ENCODE results near the gene ERI3.

ERI3 gene

DNA sequence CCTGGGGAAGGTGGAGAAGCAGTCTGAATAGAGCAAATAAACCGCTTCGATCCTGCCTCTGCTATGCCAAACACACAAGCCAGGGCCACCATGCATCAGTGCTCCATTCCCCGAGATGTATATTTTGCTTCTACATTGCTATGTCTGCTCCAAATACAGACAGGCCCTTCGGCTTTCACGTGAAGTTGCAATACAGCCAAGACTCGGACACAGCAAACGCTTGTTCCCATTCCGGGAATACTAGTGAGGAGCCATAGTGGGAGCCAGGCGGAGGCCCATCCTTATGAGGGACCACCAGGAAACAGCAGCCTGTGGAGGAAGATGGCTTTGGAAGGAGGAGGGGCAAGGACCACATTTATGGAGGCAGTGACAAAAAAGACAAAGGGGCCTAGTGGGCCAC lies 22.6 kb downstream of the ERI3 start:
- TF ChIP-seq EGR1 (IDR thresholded peaks at IDR 0.05) = no peak

- TF ChIP-seq CREB1 (IDR thresholded peaks at IDR 0.05; ENCODE audit: low read depth) (no peak), TEAD4 (IDR thresholded peaks at IDR 0.05) (no peak), YY1 (IDR thresholded peaks at IDR 0.05; ENCODE audit: low read depth) (no peak), TCF12 (IDR thresholded peaks at IDR 0.05; ENCODE audit: low read depth) (no peak), EP300 (IDR thresholded peaks at IDR 0.05; ENCODE audit: borderline replicate concordance) (no peak), ZBTB7A (IDR thresholded peaks at IDR 0.05; ENCODE audit: low read depth) (no peak), FOXM1 (IDR thresholded peaks at IDR 0.05; ENCODE audit: borderline replicate concordance, low read depth) (no peak)
- TF ChIP-seq, protein P1, sequence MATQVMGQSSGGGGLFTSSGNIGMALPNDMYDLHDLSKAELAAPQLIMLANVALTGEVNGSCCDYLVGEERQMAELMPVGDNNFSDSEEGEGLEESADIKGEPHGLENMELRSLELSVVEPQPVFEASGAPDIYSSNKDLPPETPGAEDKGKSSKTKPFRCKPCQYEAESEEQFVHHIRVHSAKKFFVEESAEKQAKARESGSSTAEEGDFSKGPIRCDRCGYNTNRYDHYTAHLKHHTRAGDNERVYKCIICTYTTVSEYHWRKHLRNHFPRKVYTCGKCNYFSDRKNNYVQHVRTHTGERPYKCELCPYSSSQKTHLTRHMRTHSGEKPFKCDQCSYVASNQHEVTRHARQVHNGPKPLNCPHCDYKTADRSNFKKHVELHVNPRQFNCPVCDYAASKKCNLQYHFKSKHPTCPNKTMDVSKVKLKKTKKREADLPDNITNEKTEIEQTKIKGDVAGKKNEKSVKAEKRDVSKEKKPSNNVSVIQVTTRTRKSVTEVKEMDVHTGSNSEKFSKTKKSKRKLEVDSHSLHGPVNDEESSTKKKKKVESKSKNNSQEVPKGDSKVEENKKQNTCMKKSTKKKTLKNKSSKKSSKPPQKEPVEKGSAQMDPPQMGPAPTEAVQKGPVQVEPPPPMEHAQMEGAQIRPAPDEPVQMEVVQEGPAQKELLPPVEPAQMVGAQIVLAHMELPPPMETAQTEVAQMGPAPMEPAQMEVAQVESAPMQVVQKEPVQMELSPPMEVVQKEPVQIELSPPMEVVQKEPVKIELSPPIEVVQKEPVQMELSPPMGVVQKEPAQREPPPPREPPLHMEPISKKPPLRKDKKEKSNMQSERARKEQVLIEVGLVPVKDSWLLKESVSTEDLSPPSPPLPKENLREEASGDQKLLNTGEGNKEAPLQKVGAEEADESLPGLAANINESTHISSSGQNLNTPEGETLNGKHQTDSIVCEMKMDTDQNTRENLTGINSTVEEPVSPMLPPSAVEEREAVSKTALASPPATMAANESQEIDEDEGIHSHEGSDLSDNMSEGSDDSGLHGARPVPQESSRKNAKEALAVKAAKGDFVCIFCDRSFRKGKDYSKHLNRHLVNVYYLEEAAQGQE (IDR thresholded peaks at IDR 0.05; ENCODE audit: low read depth) = no peak
Measured at GRCh38 chr1:44330935-44331334, 24.1 kb downstream of the ERI3 start.

GRCh38 chr1:44328671-44329416 lies 26.2 kb downstream of the ERI3 start:
- TF ChIP-seq TCF12 (IDR thresholded peaks at IDR 0.05; ENCODE audit: low read depth) (no peak), YY1 (IDR thresholded peaks at IDR 0.05; ENCODE audit: low read depth) (no peak), CREB1 (IDR thresholded peaks at IDR 0.05; ENCODE audit: low read depth) (no peak), RAD21 (IDR thresholded peaks at IDR 0.05; ENCODE audit: low read depth) (no peak), EP300 (IDR thresholded peaks at IDR 0.05; ENCODE audit: borderline replicate concordance) (no peak), EGR1 (IDR thresholded peaks at IDR 0.05) (no peak), MAX (IDR thresholded peaks at IDR 0.05) (no peak), TAF1 (IDR thresholded peaks at IDR 0.05; ENCODE audit: low read depth) (no peak), ZBTB7A (IDR thresholded peaks at IDR 0.05; ENCODE audit: low read depth) (no peak)
- TF ChIP-seq, protein P1 (IDR thresholded peaks at IDR 0.05; ENCODE audit: low read depth) = no peak

GRCh38 chr1:44327679-44328491 lies 27.2 kb downstream of the ERI3 start:
- TF ChIP-seq FOXM1 (IDR thresholded peaks at IDR 0.05; ENCODE audit: borderline replicate concordance, low read depth) = no peak; the same call in 1 of the 2 replicates
- TF ChIP-seq CREB1 (IDR thresholded peaks at IDR 0.05; ENCODE audit: low read depth) = no peak
- TF ChIP-seq RAD21 (IDR thresholded peaks at IDR 0.05; ENCODE audit: low read depth) = no peak
- TF ChIP-seq, protein P1 (IDR thresholded peaks at IDR 0.05; ENCODE audit: low read depth) = no peak
- no peak for TF ChIP-seq TAF1 (IDR thresholded peaks at IDR 0.05; ENCODE audit: low read depth)
- TF ChIP-seq NFIC (IDR thresholded peaks at IDR 0.05) = peak; percentile 96
- TF ChIP-seq TCF12 (IDR thresholded peaks at IDR 0.05; ENCODE audit: low read depth) = peak; percentile 57
- TF ChIP-seq EP300 (IDR thresholded peaks at IDR 0.05; ENCODE audit: borderline replicate concordance) = peak; percentile 78; the same call in 1 of the 2 replicates
- peak; percentile 95 for TF ChIP-seq CEBPB (IDR thresholded peaks at IDR 0.05)
- TF ChIP-seq YY1 (IDR thresholded peaks at IDR 0.05; ENCODE audit: low read depth) = no peak
- TF ChIP-seq USF1 (IDR thresholded peaks at IDR 0.05) = no peak
- TF ChIP-seq EGR1 (IDR thresholded peaks at IDR 0.05) = peak; percentile 91
- no peak for TF ChIP-seq ZBTB7A (IDR thresholded peaks at IDR 0.05; ENCODE audit: low read depth)
- TF ChIP-seq TEAD4 (IDR thresholded peaks at IDR 0.05) = peak; percentile 79
- no peak for TF ChIP-seq MAX (IDR thresholded peaks at IDR 0.05)

All from Ishikawa (cell line).